ENCODE data around the gene TNFRSF25. TPM values are rescaled to one million over a fixed set of nuclear protein-coding genes. Genes with fewer than 3 reads are reported as not detected.

The TNFRSF25 gene, protein sequence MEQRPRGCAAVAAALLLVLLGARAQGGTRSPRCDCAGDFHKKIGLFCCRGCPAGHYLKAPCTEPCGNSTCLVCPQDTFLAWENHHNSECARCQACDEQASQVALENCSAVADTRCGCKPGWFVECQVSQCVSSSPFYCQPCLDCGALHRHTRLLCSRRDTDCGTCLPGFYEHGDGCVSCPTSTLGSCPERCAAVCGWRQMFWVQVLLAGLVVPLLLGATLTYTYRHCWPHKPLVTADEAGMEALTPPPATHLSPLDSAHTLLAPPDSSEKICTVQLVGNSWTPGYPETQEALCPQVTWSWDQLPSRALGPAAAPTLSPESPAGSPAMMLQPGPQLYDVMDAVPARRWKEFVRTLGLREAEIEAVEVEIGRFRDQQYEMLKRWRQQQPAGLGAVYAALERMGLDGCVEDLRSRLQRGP
- total RNA-seq, result 20.1 to 32.4 TPM (median 21.4 TPM) in 3 replicates
- long read RNA-seq, partial matches to known transcripts, result 0 of 9 reads
- long read RNA-seq, other reads (novel, unspliced or antisense), result 7 of 9 reads

DNA sequence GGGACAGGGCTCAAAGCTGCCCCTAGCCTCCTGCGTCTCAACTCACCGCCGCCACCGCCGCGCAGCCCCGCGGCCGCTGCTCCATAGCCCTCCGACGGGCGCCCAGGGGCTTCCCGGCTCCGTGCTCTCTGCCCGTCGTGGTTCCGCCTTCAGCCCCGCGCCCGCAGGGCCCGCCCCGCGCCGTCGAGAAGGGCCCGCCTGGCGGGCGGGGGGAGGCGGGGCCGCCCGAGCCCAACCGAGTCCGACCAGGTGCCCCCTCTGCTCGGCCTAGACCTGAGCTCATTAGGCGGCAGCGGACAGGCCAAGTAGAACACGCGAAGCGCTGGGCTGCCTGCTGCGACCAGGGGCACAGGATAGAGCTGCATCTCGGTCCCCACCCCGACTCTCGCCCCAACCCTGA, at the start of gene TNFRSF25:
Gene TNFRSF25, minus strand, starts transcription at position 151 of the 400 bp plus-strand sequence. Its CDS starts 66 bp downstream, at position 85.
- H3K9me3 Mint-ChIP-seq (ENCODE audit: low read depth), result no peaks in the 10 kb centered on the region
- H3K36me3 Mint-ChIP-seq (ENCODE audit: low read depth), result peaks cover 30% of the 10 kb centered on the region
- H3K4me1 Mint-ChIP-seq (ENCODE audit: low read depth), result no peaks in the 10 kb centered on the region
- no peak within 1 kb of the TSS for H3K4me3 Mint-ChIP-seq (ENCODE audit: unreplicated experiment)
- no peak for TF ChIP-seq CTCF (IDR thresholded peaks at IDR 0.05)
- no peak within 1 kb of the TSS for H3K27ac Mint-ChIP-seq (ENCODE audit: unreplicated experiment)
- no peak for DNase-seq (ENCODE audit: low spot score)
- no peaks in the 10 kb centered on the region for H3K27me3 Mint-ChIP-seq (ENCODE audit: low read depth)

DNA sequence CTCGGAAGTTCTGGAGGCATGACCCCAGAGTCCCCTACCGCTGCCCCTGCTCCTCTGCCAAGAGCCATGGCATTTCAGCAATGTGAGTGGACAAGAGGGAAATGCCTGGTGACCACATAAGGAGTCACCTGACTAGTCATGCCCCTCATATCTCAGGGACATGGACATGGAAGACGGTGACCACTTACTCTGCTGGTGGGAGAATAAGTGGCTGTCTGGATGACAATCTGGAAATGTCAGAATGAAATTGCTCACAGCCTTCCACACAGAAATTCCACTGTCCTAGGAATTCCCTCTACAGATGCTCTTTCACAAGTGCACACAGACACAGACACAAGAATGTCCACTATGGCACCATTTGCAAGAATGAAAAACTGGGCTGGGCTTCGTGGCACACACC, 49.8 kb upstream of the TNFRSF25 start:
- DNase-seq (ENCODE audit: low spot score), result no peak
- Mint-ChIP-seq H3K4me3 (ENCODE audit: unreplicated experiment) (no peak overlapping the region), H3K27ac (ENCODE audit: unreplicated experiment) (no peak overlapping the region), H3K4me1 (ENCODE audit: low read depth) (peaks cover 59% of the 10 kb centered on the region), H3K36me3 (ENCODE audit: low read depth) (no peaks in the 10 kb centered on the region), H3K9me3 (ENCODE audit: low read depth) (no peaks in the 10 kb centered on the region), H3K27me3 (ENCODE audit: low read depth) (no peaks in the 10 kb centered on the region)
- no peak for TF ChIP-seq CTCF (IDR thresholded peaks at IDR 0.05)

DNA sequence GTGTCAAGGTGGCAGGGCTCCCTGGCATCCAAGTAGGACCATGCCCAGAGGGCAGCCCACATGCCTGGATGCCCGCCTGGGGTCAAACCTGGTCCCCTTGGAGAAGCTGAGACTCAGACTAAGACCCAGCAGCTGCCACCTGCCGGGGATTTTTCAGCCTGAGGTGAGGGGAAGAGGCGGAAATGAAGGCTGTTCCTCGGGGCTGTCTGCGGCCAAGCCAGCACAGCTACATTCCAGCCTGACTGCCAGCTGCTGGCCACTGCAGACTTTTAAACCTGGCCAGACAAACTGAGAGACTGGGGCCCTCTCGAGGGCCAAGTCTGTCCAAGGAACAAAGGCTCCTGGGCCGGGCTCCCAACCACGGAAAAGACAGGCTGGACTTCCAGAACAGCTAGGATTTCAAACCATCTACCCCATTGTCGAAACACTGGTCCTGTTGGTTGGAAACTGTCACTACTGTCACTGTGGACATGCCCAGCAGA, 47.4 kb upstream of the TNFRSF25 start:
- no peaks in the 10 kb centered on the region for H3K36me3 Mint-ChIP-seq (ENCODE audit: low read depth)
- H3K9me3 Mint-ChIP-seq (ENCODE audit: low read depth), result no peaks in the 10 kb centered on the region
- H3K27me3 Mint-ChIP-seq (ENCODE audit: low read depth), result no peaks in the 10 kb centered on the region
- peak overlapping the region; percentile 17 for H3K27ac Mint-ChIP-seq (ENCODE audit: unreplicated experiment)
- peak; percentile 23 for TF ChIP-seq CTCF (IDR thresholded peaks at IDR 0.05)
- H3K4me3 Mint-ChIP-seq (ENCODE audit: unreplicated experiment), result no peak overlapping the region
- peaks cover 35% of the 10 kb centered on the region for H3K4me1 Mint-ChIP-seq (ENCODE audit: low read depth)
- DNase-seq (ENCODE audit: low spot score), result no peak

- Mint-ChIP-seq H3K36me3 (ENCODE audit: low read depth) (no peaks in the 10 kb centered on the region), H3K4me3 (ENCODE audit: unreplicated experiment) (no peak overlapping the region), H3K4me1 (ENCODE audit: low read depth) (peaks cover 33% of the 10 kb centered on the region), H3K9me3 (ENCODE audit: low read depth) (no peaks in the 10 kb centered on the region), H3K27ac (ENCODE audit: unreplicated experiment) (no peak overlapping the region), H3K27me3 (ENCODE audit: low read depth) (no peaks in the 10 kb centered on the region)
- no peak for DNase-seq (ENCODE audit: low spot score)
- TF ChIP-seq CTCF (IDR thresholded peaks at IDR 0.05), result no peak
Measured at GRCh38 chr1:6512908-6513280, 46.9 kb upstream of the TNFRSF25 start.

DNA sequence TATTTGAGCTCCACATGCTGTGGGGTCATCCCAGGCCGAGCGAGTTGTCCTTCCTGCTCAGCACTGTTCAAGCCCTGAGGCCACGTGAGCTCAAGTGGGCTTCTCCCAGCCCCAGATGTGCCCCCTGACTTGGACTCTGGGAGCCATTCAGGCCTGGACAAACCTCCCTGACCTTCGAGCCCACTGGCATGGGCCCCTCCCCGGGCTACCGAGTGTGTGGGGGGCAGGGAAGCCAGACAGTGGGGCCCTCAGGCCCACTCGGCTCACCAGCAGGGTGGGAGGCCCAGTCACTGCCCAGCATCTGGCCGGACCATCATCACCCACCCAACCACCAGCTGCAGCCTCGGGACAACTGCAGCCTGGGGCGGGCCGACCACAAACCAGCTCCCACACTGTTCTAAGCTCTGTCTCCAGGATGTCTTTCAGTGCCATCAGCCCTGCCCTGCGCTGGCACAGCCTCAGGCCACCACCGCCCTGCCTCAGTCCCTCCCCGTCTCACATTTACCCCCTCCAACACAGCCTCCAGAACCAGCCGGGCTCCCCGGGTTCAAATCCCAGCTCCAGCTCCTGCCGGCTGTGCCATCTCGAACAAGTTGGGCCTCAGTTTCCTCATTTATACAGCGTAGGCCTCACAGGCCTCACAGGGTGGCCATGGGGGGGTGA, 46.4 kb upstream of the TNFRSF25 start:
- no peaks in the 10 kb centered on the region for H3K27me3 Mint-ChIP-seq (ENCODE audit: low read depth)
- no peak overlapping the region for H3K27ac Mint-ChIP-seq (ENCODE audit: unreplicated experiment)
- H3K36me3 Mint-ChIP-seq (ENCODE audit: low read depth), result no peaks in the 10 kb centered on the region
- peaks cover 29% of the 10 kb centered on the region for H3K4me1 Mint-ChIP-seq (ENCODE audit: low read depth)
- no peak for TF ChIP-seq CTCF (IDR thresholded peaks at IDR 0.05)
- peak; percentile 80 for DNase-seq (ENCODE audit: low spot score)
- no peaks in the 10 kb centered on the region for H3K9me3 Mint-ChIP-seq (ENCODE audit: low read depth)
- H3K4me3 Mint-ChIP-seq (ENCODE audit: unreplicated experiment), result no peak overlapping the region

Data from chondrocyte (in vitro differentiated cells).